ENCODE results near the gene CHMP6.

CHMP6 gene

DNA sequence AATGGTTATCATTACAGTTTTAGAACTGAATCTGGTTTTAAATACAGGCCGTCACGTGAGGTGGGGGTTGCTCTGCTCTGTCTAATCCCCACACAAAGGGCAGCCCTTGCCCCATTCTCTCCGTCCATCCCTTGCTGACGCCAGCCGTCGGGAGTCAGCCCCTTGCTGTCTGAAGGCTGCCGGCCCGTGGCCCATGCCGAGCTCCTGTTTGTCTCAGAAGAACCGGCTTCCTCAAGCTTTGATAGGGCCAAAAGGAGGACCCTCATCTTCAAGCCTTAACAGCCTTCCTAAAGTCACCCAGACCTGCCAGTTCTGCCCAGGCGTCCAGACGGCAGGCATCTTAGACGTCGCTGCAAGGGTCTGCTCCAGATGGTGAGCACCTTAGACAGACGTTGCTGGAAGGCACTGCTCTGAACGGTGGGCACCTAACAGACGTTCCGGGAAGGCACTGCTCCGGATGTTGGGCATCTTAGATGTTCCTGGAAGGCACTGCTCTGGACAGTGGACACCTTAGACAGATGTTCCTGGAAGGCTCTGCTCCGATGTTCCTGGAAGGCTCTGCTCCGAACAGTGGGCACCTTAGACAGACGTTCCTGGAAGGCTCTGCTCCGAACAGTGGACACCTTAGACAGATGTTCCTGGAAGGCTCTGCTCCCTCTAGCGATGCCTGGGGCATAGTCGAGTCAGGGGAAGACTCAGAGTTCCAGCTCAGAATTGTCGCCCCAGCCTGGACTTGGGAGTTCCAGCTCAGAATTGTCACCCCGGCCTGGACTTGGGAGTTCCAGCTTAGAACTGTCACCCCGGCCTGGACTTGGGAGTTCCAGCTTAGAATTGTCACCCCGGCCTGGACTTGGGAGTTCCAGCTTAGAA, 35.1 kb upstream of the CHMP6 start:
- DNase-seq (ENCODE audit: insufficient read length, low spot score) (no peak), FAIRE-seq (no peak)

DNA sequence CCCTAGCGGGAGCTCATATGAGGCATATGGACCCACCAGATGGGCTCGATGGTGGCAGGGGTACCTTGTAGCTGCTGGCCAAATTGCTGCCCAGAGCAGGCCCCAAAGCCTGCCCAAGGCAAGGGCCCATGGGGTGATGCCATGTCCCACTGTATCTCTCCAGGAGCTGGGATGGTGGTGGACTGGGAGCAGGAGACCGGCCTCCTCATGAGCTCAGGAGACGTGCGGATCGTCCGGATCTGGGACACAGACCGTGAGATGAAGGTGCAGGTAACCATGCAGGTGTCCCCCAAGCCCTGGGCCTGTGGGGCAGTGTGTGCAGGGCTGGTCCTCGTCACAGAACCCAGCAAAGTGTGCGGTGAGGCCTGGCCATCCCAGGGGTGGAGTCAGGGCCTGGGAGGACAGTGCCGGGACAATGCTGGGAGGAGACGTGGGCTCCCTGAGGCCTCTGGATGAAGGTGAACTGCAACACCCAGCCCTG, 34.1 kb upstream of the CHMP6 start:
- no peak for FAIRE-seq
- no peak for DNase-seq (ENCODE audit: insufficient read length, low spot score)

DNA sequence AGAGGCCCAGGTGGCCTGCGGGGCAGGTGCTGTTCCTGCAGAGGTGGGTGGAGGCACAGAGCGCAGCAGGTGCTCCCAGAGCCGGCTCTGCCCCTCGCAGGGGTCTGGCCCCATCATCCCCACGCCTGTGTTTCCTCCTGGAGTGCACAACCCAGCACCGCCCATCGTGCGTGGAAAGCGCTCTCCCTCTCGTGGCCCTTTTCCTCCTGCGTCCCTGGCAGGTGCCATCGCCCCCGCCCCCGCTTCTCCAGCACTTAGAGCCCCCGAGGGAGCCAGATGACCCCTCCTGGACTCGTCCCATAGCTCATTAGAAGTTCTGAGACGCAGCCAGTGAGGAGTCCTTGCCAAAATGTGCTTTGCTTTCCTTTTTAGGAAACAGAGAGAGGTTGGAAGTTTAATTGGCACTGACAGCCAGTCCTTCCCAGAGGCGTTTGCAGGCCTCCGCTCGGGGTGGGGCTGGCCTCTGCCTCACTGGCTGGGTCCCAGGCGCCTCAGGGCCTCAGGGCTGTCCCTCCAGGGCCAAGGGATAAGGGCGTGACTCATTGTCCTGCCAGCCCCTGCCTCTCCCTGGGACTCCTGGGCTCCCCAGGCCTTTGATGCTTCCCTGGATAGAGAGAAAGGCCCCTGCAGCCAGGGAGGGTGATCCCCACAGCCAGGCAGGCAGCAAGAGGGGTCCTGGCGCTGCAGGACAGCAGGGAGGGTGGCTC, 32.2 kb upstream of the CHMP6 start:
- FAIRE-seq (no peak), DNase-seq (ENCODE audit: insufficient read length, low spot score) (no peak)

DNA sequence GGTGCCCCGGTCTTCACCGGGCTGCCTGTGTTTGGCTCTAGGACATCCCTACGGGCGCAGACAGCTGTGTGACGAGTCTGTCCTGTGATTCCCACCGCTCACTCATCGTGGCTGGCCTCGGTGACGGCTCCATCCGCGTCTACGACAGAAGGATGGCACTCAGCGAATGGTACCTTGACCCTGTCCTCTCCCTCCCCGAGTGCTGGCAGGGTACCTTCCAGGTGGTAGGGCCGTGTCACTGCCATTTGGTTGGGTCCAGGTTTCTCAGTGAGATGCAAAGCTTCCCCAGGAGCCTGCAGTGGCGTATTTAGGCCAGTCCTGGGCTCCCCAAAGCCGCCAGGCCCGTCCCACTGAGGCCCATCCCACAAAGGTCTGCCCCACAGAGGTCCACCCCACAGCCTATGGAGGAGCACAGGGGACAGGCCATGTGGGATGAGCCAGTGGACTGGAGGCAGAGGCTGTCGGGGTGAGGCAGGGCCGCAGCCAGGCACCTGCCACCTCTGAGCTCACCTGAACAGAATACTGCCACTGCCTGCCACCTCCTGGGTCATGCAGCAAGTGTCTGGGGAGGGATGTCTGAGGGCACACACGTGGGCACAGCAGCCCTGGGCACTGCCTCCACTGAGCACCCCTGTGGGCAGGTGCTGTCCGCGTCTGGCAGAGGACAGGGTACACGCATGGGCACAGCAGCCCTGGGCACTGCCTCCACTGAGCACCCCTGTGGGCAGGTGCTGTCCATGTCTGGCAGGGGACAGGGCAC, 31.4 kb upstream of the CHMP6 start:
- DNase-seq (ENCODE audit: insufficient read length, low spot score) (no peak), FAIRE-seq (peak; percentile 63)

DNA sequence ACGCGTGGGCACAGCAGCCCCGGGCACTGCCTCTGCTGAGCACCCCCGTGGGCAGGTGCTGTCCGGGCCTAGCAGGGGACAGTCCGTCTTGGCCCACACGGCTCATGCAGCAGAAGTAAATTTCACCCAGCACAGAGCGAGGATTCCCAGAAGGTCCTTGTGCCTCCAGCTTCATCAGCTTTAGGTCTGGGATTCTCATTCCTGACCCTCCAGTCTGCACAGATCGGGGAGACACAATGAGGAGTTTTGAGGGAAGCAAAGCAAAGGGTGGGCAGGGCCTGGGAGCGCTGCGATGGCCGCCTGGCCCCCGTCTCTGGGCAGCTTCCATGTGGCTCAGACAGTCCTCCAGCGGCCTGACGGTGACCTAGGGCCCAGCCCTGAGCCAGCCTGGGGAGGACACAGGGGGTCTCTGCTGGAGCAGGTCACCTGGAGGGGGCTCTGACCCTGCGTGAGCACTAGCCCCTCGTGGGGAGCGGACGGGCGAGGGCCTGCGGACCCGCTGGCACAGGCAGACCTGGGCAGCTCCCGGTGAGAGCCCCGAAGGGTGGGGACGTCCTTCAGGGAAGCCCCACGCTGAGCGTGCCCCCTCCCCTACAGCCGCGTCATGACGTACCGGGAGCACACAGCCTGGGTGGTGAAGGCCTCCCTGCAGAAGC, 30.7 kb upstream of the CHMP6 start:
- FAIRE-seq, result no peak

DNA sequence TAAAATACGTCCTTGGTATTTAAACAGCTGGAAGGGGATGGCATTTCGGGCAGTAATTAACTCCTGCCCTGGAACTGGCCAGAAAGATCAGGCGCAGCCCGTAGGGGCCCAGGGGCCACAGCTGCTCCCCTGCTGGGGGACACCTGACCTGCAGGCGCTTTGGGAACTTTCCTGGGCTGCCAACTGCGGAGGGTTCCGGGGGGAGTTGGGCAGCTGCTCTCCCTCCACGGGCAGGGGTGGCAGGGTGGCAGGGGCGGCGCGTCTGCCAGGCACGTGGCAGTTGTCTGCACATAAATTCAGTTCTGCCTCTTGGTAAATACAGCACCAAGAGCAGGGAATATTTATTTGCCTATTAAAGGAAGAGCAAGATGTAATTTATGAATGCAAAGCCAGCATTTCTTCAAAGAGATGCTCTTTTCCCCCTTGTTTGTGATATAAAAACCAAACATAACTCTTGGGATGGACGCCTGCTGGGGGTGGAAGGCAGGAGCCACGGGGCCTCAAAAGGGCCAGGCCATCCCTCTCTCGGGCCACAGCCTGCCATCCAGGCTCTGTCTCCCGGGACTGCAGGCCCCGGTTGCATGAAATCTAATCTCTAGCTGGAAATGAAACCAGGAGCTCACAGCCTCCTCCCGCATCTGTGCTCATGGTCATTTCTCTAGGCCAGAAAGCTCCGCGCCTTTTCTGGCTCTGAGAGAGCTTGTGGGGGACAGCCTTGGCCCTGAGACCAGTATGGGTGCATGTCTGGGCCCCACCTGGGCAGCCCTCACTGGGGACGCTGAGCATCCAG, 29.9 kb upstream of the CHMP6 start:
- DNase-seq (ENCODE audit: insufficient read length, low spot score) (no peak), FAIRE-seq (no peak)

More for the DNA sequence above, 30.7 kb upstream of the CHMP6 start:
- DNase-seq (ENCODE audit: insufficient read length, low spot score), result no peak

DNA sequence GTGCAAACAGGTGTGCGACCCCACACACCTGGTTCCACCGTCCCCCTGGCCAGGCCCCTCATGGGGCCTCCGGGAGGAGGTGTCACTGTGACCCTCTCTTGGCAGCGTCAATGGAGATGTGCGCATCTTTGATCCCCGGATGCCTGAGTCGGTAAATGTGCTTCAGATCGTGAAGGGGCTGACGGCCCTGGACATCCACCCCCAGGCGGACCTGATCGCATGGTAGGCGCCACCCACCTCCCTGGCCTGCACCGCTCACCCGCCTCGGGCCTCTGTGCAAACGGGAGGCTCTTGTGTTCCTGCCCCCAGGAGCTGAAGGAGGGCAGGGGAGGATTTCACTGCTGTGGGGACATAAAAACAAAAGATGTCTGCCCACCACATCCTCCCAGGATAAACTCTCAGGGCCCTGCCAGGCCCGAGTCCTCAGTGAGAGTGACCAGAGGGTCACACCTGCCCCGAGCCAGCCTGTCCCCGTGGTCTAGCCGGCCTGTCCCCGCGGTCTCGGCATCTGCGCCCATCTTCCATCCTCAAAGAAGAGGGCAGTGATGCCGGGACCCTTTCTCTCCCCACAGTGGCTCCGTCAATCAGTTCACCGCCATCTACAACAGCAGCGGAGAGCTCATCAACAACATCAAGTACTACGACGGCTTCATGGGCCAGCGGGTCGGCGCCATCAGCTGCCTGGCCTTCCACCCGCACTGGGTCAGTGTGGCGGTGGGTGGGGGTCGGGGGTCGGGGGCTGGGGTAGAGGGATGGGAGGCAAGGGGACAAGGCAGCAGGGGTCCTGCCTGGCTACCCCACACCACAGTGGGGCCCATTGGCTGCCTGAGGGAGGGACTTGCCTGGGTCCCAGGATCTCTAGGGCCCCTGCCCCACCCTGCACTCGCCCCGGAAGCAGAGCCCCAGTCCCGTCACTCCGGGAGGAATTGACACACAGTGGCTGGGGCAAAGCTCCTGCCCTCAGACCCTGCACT, 29.0 kb upstream of the CHMP6 start:
- FAIRE-seq (no peak), DNase-seq (ENCODE audit: insufficient read length, low spot score) (no peak)

DNA sequence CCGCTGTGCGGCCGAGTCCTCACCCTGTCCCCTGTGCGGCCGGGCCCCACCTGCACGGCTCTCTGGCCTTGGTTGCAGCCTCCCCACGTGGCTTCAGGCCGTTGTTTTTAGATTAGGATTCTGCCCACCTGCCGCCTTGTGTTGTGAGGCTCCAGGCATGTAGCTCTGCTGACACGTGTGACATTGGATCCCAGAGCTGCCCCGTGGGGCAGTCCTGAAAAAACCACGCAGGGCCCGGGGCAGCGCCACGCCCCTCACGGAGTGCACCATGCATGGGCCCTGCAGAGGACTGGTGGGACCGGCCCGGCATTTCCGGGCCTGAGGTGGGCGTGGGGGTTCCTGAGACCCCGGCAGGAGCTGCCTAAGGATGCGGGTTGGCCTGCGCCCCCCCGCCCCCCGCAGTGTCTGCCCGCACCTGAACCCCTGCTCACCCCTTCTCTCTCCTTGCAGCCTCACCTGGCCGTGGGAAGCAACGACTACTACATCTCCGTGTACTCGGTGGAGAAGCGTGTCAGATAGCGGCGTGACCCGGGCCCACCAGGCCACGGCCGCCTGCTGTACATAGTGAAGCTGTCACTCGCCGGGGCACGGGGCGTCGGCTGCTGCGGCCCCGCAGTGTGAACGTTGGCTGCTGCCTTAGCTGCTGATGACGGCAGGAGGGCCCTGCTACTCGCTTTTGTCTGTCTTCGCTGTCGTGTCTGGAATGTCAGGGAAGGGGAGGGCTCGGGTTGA, 27.7 kb upstream of the CHMP6 start:
- DNase-seq (ENCODE audit: insufficient read length, low spot score) (no peak), FAIRE-seq (no peak)

DNA sequence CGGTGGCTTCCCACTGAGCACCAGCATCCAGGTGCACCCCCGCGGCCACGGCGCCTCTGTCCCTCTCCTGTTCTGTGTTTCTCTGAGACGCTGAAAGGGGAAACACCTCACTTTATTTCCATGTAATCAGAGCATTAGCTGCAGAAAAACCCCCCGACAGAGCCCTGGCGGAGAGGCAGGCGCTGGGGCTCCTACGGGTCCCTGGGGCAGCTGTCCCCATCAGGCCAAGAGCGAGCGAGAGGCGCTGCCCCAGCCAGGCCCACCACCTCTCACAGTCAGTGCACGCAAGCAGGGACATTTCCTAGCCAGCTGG, 27.1 kb upstream of the CHMP6 start:
- DNase-seq (ENCODE audit: insufficient read length, low spot score) (no peak), FAIRE-seq (no peak)

DNA sequence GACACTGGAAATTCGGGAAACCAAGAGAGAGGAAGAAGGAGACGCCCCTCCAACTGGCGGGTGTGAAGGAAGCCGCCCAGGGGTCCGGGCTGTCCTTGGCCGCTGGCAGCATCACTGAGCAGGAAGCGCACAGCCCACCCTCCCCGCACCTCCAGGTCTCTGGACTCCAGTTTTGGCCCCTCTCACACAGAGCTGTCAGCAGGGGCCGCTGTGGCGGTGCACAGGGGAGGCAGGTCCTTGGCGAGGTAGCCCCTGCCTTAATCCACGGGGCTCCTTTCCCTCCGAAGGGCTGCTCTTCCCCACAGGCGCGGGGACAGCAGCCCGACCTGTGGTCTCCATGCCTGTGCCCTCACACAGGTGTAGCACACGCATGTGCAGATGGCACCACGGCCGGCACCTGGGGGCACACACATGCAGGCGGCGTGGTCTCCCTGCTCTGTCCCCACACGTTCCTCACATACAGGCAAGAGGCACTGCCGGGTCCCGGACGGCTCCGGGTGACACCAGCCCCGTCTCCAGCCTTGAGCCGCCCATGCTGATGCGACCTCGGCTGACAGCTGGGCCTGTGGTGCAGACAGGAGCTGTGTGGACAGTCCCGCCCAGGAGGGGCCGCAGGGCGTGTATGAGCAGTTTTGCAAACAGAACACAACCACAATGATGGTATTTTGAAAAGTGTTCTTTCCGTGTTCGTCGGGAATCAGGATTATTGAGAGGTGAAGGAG, 26.6 kb upstream of the CHMP6 start:
- DNase-seq (ENCODE audit: insufficient read length, low spot score), result no peak
- FAIRE-seq, result no peak

DNA sequence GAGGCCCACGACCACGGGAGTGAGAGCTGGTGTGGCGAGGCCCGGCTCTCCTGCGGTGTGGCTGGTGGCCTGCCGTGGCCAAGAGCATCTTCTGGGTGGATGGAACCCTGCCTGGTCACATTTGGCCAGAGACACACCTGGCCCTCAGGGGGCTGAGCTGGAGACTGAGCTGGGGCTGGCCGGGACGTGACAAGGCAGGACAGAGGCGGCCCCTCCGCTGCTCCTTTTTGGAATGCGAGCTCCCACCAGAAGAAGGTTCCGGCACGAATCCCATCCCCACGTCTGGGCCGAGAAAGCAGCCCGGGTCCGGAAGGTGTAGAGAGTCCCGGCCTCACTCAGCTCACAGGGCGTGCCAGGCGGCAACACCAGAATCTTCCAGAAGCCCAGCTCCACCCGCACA, 26.0 kb upstream of the CHMP6 start:
- FAIRE-seq, result no peak

DNA sequence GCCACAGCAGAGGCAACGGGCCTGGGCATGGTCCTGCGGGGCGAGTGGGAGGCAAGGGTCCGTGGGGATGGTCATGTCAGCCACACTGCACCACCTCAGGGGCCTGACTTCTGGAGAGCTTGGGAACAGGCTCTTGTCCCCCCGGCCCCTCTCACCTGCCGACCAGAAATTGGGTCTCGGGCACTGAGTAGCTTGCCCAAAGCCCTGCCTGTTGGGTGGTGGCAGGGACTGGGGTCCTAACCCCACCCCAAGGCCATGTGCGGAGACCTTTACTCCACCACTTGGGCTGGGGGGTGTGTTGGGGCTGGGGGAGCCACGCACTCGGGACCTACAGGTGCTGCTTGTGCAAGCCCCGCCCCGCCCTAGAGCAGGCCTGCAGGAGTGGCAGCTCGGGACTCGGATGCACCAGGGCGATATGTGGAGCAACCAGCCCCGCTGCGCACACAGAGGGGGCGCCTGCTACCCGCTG, 24.2 kb upstream of the CHMP6 start:
- FAIRE-seq, result no peak
- DNase-seq (ENCODE audit: insufficient read length, low spot score), result no peak

More for the DNA sequence above, 26.0 kb upstream of the CHMP6 start:
- DNase-seq (ENCODE audit: insufficient read length, low spot score), result no peak

DNA sequence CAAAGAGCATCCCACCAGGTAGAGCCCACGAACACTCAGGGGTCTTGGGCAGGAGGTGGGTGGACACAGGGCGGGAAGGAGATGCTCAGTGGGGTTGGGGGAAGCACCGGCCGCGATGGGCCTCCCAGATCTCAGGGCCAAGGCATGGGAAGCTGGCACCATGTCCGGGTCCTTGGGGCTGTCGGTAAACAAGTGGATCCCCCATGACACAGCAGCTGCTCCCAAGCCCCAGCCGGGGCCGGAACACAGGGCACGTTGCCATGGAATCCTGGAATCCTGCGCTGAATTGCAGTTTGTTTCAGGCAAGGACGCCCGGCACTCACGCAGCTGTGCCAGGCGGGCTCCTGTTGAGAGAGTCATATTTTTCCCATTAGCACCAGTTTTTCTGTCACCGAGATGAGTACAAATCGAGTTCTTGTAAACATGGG, 23.0 kb upstream of the CHMP6 start:
- DNase-seq (ENCODE audit: insufficient read length, low spot score) (no peak), FAIRE-seq (no peak)

DNA sequence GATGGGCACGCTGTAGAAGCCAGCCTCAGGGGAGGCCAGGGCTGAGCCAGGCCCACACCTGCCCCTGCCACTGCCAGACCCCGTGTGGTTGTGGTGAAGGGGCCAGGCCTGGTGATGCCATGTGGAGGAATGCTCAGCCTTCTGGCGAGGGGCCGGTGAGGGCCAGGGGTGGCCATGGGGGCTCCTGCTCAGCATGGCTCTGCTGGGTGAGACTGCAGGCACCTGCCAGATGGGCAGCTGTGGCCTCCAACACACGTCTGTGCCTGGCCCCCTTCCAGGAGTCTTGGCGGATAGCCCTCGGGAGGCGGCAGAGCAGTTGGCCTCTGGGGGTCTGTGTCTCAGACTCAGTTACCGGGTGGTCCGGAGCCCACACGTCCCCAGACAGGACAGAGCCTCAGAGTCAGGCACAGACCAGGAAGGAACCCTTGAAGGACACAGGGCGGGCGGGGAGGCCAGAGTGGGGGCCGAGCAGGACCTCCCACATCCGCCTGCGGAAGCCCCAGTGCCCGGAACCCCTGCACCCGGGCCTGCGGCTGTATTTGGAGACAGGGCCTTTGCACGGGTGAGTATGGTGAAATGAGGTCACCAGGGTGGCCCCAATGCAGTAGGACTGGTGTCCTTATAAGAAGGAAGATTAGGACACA, 22.5 kb upstream of the CHMP6 start:
- no peak for DNase-seq (ENCODE audit: insufficient read length, low spot score)
- no peak for FAIRE-seq

DNA sequence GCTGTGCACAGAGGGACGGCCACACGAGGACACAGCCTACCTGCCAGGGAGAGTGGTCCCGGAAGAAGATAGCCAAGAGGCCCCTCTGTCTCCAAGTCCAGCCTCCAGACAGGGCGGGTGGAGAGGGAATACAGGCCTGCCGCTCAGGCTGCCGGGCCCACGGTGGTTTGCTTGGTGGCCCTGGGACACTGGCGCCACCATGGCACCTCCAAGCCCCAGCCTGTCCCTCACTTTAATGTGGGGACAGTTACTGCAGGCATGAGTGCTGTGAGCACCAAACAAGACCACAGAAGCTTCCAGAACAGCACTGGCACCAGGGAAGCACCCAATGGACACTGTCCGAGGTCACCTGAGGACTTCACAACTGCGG, 22.0 kb upstream of the CHMP6 start:
- no peak for DNase-seq (ENCODE audit: insufficient read length, low spot score)
- no peak for FAIRE-seq

DNA sequence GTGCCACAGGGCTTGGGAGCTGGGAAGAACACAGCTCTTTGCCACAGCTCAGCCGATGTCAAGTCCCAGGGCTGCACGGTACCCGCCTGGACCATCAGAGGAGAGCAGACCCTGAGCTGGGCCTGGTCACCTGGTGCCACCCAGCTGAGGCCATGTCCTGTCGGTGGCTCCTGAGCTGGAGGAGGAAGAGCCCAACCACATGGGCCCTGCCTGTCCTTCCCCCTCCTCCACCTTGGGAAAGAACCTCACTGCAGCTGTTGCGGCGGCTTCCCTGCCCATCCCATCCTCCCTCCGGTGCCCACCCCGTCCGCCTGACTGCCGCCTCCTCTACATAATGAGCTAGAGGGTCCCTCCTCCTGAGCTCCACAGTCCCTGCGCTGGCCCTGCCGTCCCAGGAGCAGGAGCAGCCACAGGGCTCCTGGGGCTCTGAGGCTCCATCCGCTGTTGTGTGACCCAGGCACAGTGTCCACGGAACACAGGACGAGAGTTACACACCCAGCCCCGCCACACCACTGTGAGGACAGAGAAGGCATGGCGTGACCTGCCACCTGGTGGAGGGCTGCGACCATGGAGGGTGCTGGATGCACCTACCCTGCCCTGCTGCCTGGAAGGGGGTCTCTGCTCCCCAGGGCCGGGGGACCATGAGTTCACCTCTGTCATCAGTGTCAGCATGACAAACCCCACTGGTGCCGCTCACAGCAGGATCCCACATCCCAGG, 21.4 kb upstream of the CHMP6 start:
- DNase-seq (ENCODE audit: insufficient read length, low spot score) (peak; percentile 59), FAIRE-seq (peak; percentile 64)
